Body of pancreas (tissue), 4 donors: ENCODE measurements around the gene RAB1A. TPM values are rescaled to one million over a fixed set of nuclear protein-coding genes. Genes with fewer than 3 reads are reported as not detected.
"Not testable (repeated sequence)": the region's sequence is repeated elsewhere in the genome, so short reads cannot be mapped to it uniquely, and the experiment has no call there.

Experiments
- ATAC-seq: fragments of 150-250 bp; one replicate; pipeline ENCODE4 v1.9.1; 2016
- DNase-seq, 4 donors: peaks; one replicate each; pipeline ENCODE4 v3.0.0-alpha.2; 2019
- H3K27ac ChIP-seq, 4 donors: fragments of 200-600 bp; sonication (generic); 1 replicate in 3 of 4; 2 replicates in 1 of 4; pipeline versions ENCODE4 v1.5.1 to v1.6.1; 2016 to 2019; ENCODE audit warnings: mild to moderate bottlenecking in 1 of 4, mixed read lengths in 1 of 4, moderate library complexity in 1 of 4
- H3K27me3 ChIP-seq, 2 donors: fragments of 200-600 bp; sonication (generic); one replicate each; pipeline ENCODE4 v1.6.0; 2016; ENCODE audit warnings: mild to moderate bottlenecking in 1 of 2
- H3K36me3 ChIP-seq, 2 donors: fragments of 200-600 bp; sonication (generic); replicated peaks in 1 of 2; 2 replicates each; pipeline ENCODE4 v1.5.1; 2016; ENCODE audit warnings: low read depth in 2 of 2; ENCODE audit not compliant: insufficient read depth in 1 of 2
- H3K4me1 ChIP-seq: fragments of 200-600 bp; sonication (generic); one replicate; pipeline ENCODE4 v1.6.0; 2016
- H3K4me3 ChIP-seq, 2 donors: fragments of 200-600 bp; sonication (generic); 1 replicate in 1 of 2; 2 replicates in 1 of 2; pipeline ENCODE4 v1.5.1; 2016 to 2019
- H3K9me3 ChIP-seq, 3 donors: fragments of 200-600 bp; sonication (generic); 1 replicate in 2 of 3; 2 replicates in 1 of 3; pipeline ENCODE4 v1.5.1; 2016
- POLR2A ChIP-seq, 3 donors: fragments of 450-650 bp; IDR thresholded peaks; one replicate each; pipeline ENCODE4 v1.6.1; 2016; ENCODE audit warnings: antibody characterized with exemption in 3 of 3, mild to moderate bottlenecking in 2 of 3
- WGBS, 2 donors: methylation state at CpG; one replicate each; pipeline ENCODE4 v1.1.5; 2017; 5-methylcytosine and 5-hydroxymethylcytosine counted together
- intact Hi-C: fragments of 100-400 bp; cut with DNase I; formaldehyde crosslinking; loops from one replicate; pipeline ENCODE4 v1.15.1; 2023
- total RNA-seq, 2 donors: library from RNA; depleted of rRNA; stranded (reverse); fragments of >200 nt; gene quantifications; one replicate each; pipeline ENCODE4 v1.1.0, GENCODE V29; 2016
- TF ChIP-seq, protein P1 (sequence below), 7 experiments: fragments of 450-650 bp in 4 of 7; fragments of 200-600 bp in 3 of 7; sonication (generic) in 3 of 7; IDR thresholded peaks; one replicate each; pipeline ENCODE4 v1.5.1; 2016 to 2019; ENCODE audit warnings: antibody characterized with exemption in 7 of 7

RAB1A gene
- total RNA-seq, 2 donors from 2014 or later: 43.2 to 53.7 TPM

DNA sequence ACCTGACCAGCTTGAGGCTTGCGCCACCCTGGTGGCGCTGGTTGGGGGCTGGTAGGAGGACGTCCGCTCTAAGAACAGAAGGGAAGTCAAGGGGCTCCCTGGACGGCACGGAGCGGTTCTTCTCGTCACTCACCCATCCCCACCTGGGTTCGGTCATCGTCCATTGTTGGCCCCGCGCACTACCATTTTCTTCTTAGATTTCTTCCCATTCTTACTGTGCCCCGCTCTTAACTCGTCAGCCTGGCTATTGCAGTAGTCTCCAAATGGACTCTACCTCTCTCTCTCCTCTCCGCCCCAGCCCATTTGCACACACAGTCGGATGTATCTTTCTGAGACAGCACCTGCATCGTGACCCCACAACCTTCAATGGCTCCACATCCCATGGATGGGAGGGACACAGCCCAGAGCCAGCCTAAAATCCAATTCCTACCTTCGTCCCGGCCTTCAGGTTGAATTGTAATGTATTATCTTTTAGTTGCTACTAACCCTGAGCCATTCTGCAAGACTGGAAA is 814 bp upstream of the RAB1A start:
- Histone ChIP-seq H3K36me3 (no peaks in the 10 kb centered on the region), H3K9me3 (no peaks in the 10 kb centered on the region)
- ATAC-seq: peak; percentile 42

DNA sequence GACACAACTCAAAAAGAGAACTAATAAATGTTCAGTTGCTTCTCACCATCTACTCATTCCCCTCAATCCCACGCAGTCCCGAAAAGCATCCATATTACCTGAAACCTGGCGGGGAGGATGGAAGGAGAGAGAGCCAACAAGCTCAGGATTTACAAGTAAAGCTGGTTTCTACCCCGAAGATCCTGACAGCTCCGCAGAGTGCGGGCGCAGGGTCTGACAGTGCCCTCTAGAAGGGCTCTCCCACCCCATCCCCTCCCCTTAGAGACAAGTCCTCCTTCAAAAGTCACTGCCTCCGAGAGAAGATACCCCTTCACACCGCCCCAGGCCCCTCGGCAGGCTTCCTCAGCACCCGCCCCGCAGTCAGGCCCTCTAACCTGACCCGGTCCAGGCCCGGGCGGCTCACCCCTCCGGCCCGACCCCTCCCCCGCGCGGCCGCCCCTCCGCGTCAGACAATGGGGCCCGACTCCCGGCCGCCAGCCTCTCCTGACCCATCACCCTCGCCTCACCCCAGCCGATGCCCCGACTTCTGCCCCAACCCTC is 550 bp downstream of the RAB1A start:
- TF ChIP-seq, protein P1, sequence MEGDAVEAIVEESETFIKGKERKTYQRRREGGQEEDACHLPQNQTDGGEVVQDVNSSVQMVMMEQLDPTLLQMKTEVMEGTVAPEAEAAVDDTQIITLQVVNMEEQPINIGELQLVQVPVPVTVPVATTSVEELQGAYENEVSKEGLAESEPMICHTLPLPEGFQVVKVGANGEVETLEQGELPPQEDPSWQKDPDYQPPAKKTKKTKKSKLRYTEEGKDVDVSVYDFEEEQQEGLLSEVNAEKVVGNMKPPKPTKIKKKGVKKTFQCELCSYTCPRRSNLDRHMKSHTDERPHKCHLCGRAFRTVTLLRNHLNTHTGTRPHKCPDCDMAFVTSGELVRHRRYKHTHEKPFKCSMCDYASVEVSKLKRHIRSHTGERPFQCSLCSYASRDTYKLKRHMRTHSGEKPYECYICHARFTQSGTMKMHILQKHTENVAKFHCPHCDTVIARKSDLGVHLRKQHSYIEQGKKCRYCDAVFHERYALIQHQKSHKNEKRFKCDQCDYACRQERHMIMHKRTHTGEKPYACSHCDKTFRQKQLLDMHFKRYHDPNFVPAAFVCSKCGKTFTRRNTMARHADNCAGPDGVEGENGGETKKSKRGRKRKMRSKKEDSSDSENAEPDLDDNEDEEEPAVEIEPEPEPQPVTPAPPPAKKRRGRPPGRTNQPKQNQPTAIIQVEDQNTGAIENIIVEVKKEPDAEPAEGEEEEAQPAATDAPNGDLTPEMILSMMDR (IDR thresholded peaks at IDR 0.05): no peak
- 1 to 2% methylated on average over 6 to 24 of the region's 29 CpGs for WGBS, 2 donors
- intact Hi-C loops: loop anchor here (10.0 kb wide), 1 partner anchor 55 kb away; no protein-coding TSS in a partner anchor

More for the DNA sequence above, 814 bp upstream of the RAB1A start:
- Histone ChIP-seq H3K27me3 (no peaks in the 10 kb centered on the region), H3K4me3 (peak overlapping the region; percentile 15 to 83), H3K4me1 (peaks cover 33% of the 10 kb centered on the region), H3K27ac (peak overlapping the region; percentile 90 to 100 (median 97))
- intact Hi-C loops: no loop called here
- peak in 2 of 3 donors; percentile 7 to 61 for TF ChIP-seq POLR2A (IDR thresholded peaks at IDR 0.05)
- TF ChIP-seq, protein P1 (IDR thresholded peaks at IDR 0.05): no peak
- DNase-seq: no peak
- WGBS, 2 donors: 7 to 8% methylated on average over 15 to 19 of the region's 19 CpGs

DNA sequence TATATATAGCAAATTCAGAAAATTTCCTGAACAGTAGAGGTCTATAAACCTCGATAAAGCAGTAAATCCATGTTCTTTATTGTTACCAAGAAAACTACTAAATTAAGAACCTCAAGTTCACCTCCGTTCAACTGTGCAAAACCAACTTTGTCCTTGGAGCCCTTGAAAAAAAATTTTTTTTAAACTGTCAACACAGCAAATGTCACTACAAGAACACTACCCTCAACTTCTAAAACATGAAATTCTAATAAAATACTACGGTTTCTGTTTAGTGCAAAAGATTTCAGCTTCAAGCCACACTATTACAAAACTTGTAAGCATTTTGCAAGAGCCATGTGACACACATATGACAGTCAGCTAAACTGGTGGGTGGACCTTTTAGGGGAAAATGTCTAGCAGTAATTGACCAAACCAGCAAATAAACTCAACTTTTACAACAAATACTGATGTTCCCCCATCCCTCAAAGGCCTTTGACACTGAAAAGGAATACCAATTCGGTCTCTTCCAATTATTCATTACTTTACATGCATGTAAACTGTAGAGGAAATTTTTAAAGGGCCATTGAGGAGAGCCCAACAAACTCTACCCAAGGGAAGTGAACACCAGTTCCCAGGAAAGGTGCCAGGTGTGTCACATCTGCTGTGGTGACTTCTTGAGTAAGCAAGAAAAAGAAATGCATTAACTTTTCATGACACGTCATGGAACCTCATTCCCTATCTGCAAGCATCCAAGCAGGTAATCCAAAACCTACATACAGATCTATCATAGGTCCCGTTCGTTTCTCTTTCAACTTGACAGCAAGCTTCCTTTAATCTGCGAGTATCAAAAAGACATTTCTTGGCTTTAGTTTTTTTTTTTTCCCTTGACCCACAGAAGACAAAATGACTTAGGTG is 1.4 kb downstream of the RAB1A start:
- DNase-seq (peak; percentile 68 to 86 (median 82)), ATAC-seq (no peak)
- WGBS, 2 donors: 3% methylated on average over 8 of the region's 8 CpGs
- peak in 2 of 3 donors; percentile 36 to 55 for TF ChIP-seq POLR2A (IDR thresholded peaks at IDR 0.05)
- TF ChIP-seq, protein P1 (IDR thresholded peaks at IDR 0.05): no peak
- Histone ChIP-seq H3K27ac (peak overlapping the region; percentile 54 to 100 (median 99)), H3K36me3 (no peaks in the 10 kb centered on the region), H3K9me3 (no peaks in the 10 kb centered on the region), H3K4me3 (peak overlapping the region; percentile 54 to 74), H3K4me1 (peaks cover 55% of the 10 kb centered on the region), H3K27me3 (no peaks in the 10 kb centered on the region)
- intact Hi-C loops: loop anchor here (10.0 kb wide), 1 partner anchor 54 kb away; no protein-coding TSS in a partner anchor

More for the DNA sequence above, 550 bp downstream of the RAB1A start:
- ATAC-seq (peak; percentile 24), DNase-seq (peak; percentile 58 to 68 (median 63))
- Histone ChIP-seq H3K9me3 (no peaks in the 10 kb centered on the region), H3K36me3 (no peaks in the 10 kb centered on the region), H3K4me3 (peak overlapping the region; percentile 54 to 74), H3K27ac (peak overlapping the region; percentile 99 to 100 (median 100)), H3K4me1 (peaks cover 47% of the 10 kb centered on the region), H3K27me3 (no peaks in the 10 kb centered on the region)

DNA sequence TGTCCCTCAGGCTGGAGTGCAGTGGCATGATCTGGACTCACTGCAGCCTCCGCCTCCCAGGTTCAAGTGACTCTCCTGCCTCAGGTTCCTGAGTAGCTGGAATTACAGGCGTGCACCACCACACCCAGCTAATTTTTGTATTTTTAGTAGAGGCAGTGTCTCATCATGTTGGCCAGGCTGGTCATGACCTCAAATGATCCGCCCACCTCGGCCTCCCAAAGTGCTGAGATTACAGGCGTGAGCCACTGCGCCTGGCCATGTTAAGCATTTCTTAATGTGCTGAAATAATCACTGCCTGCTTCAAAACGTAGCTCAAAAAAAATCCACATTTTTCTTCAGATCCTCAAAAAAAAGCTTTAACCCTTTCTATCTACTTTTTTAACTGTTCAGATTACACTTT is 4.4 kb downstream of the RAB1A start:
- not testable (repeated sequence) for ATAC-seq, H3K9me3 ChIP-seq, H3K36me3 ChIP-seq, H3K4me3 ChIP-seq, H3K27me3 ChIP-seq
- peaks cover 73% of the 10 kb centered on the region for H3K4me1 ChIP-seq
- H3K27ac ChIP-seq: peak overlapping the region in 1 of 4 donors; percentile 99
- WGBS, 2 donors: 47 to 53% methylated on average over 7 of the region's 7 CpGs
- intact Hi-C loops: loop anchor here (10.0 kb wide), 1 partner anchor 51 kb away; no protein-coding TSS in a partner anchor
- DNase-seq: peak in 2 of 4 donors; percentile 27 to 29

DNA sequence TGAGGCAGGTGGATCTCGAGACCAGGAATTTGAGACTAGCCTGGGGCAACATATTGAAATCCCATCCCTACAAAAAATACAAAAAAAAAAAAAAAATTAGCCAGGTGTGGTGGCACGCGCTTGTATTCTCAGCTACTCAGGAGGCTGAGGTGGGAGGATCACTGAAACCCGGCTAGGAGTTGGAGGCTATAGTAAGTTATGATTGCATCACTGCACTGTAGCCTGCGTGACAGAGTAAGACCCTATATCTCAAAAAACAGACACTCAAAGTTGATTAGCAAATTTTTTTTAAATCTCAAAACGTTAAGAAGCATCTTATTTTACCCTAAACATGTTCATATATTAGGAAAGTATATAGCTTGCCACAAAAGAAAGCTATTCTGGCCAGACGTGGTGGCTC is 7.6 kb downstream of the RAB1A start:
- Histone ChIP-seq H3K36me3 (no peaks in the 10 kb centered on the region), H3K4me1 (peaks cover 85% of the 10 kb centered on the region), H3K4me3 (no peak overlapping the region), H3K27me3 (no peaks in the 10 kb centered on the region), H3K27ac (no peak overlapping the region), H3K9me3 (no peaks in the 10 kb centered on the region)
- DNase-seq: no peak
- intact Hi-C loops: loop anchor here (10.0 kb wide), 1 partner anchor 48 kb away; no protein-coding TSS in a partner anchor
- 69 to 80% methylated on average over 7 of the region's 7 CpGs for WGBS, 2 donors
- TF ChIP-seq, protein P1 (IDR thresholded peaks at IDR 0.05): no peak
- no peak for TF ChIP-seq POLR2A (IDR thresholded peaks at IDR 0.05)
- no peak for ATAC-seq
